ENCODE measurements around the gene ANKRD29.

Gene ANKRD29

GRCh38 chr18:23551978-23552377 lies 110.7 kb downstream of the ANKRD29 start:
- no peak for DNase-seq (ENCODE audit: low read depth, low spot score)
- Histone ChIP-seq H3K27ac (no peak overlapping the region), H3K9ac (ENCODE audit: insufficient read length) (no peak overlapping the region), H3K36me3 (ENCODE audit: insufficient read depth, low read length) (peaks cover 7% of the 10 kb centered on the region; the same call in 1 of the 2 replicates), H3K9me3 (ENCODE audit: low read depth, low read length) (no peaks in the 10 kb centered on the region), H3K4me3 (no peak overlapping the region)
- no peak for TF ChIP-seq EZH2 (IDR thresholded peaks at IDR 0.05)
- no peak for TF ChIP-seq POLR2AphosphoS5 (IDR thresholded peaks at IDR 0.05; ENCODE audit: borderline replicate concordance, low read depth, low read length)
- no peak for TF ChIP-seq FOXP2 (optimal IDR thresholded peaks at IDR 0.05; ENCODE audit: control extremely low read depth, extremely low read length, insufficient read depth)

- no peak overlapping the region for H3K27ac ChIP-seq
- TF ChIP-seq FOXP2 (optimal IDR thresholded peaks at IDR 0.05; ENCODE audit: control extremely low read depth, extremely low read length, insufficient read depth) (no peak), POLR2AphosphoS5 (IDR thresholded peaks at IDR 0.05; ENCODE audit: borderline replicate concordance, low read depth, low read length) (no peak), EZH2 (IDR thresholded peaks at IDR 0.05) (no peak)
- DNase-seq (ENCODE audit: low read depth, low spot score), result no peak
- H3K9ac ChIP-seq (ENCODE audit: insufficient read length), result no peak overlapping the region
- H3K9me3 ChIP-seq (ENCODE audit: low read depth, low read length), result no peaks in the 10 kb centered on the region
- peaks cover 14% of the 10 kb centered on the region for H3K36me3 ChIP-seq (ENCODE audit: insufficient read depth, low read length)
- no peak overlapping the region for H3K4me3 ChIP-seq
These were observed 111.8 kb downstream of the ANKRD29 start for GRCh38 chr18:23550898-23551297.

Measured in SK-N-MC (cell line).